Measurements from ENCODE around the gene ST8SIA5. TPM values are rescaled to one million over a fixed set of nuclear protein-coding genes. Genes with fewer than 3 reads are reported as not detected.

The ST8SIA5 gene
- total and polyA plus RNA-seq, 2 of the 13 experiments (the other 11 are each of a cell fraction or from before 2014, with no cell fraction given) = 0.07 to 0.20 TPM

- no peak overlapping the region for H3K9ac ChIP-seq (ENCODE audit: insufficient read depth, low read depth, low read length)
- intact Hi-C loops (cut with micrococcal nuclease; ENCODE audit: unreplicated experiment) (no loop called here), in situ Hi-C loops (cut with HindIII; ENCODE audit: extremely low pct_ligation_motif_present, low pct_unique_long_range_greater_than_20kb) (no loop called here)
- H4K20me1 ChIP-seq (ENCODE audit: insufficient read depth, low read length) = no peaks in the 10 kb centered on the region
- no peak for FAIRE-seq
- H3K27me3 ChIP-seq (ENCODE audit: control insufficient read depth in 1 of 2, insufficient read depth in 2 of 2, low read length in 2 of 2) = peaks cover 0 to 3% of the 10 kb centered on the region in 2 experiments; a peak in 1 of 5 replicates
- ChIA-PET CTCF (ENCODE audit: low intra/inter-chr PET ratio, low total read pairs) (no interaction called here), POLR2A (no interaction called here)
- no peak overlapping the region for H3K4me3 ChIP-seq (replicated peaks in 1 of 3; ENCODE audit: insufficient read depth in 1 of 3, low read depth in 2 of 3, low read length in 3 of 3)
- no TSS peak for BruUV-seq (replicated peaks)
- H3K4me1 ChIP-seq (ENCODE audit: insufficient read depth, low read length) = no peaks in the 10 kb centered on the region
- 0% methylated on average over 6 of the region's 6 CpGs for WGBS (ENCODE audit: low lambda C conversion rate)
- no peak overlapping the region for H3K27ac ChIP-seq (ENCODE audit: extremely low read length, insufficient read depth, low read length)
- H3K79me2 ChIP-seq (ENCODE audit: insufficient read depth, low read length) = no peaks in the 10 kb centered on the region
- no peaks in the 10 kb centered on the region; the same call in 1 of the 2 replicates for H3K9me3 ChIP-seq (ENCODE audit: low read length)
- DNase-seq (ENCODE audit: low spot score) = no peak
- H2AFZ ChIP-seq (ENCODE audit: low read length) = no peak overlapping the region
- no peaks in the 10 kb centered on the region for H3K36me3 ChIP-seq (replicated peaks in 1 of 2; ENCODE audit: control insufficient read depth in 1 of 2, insufficient read depth in 2 of 2, low read length in 2 of 2)
- no peak overlapping the region for H3K4me2 ChIP-seq (ENCODE audit: low read depth, low read length)
- ATAC-seq = no peak
- TF ChIP-seq ZNF687 (CRISPR knock-in tag; IDR thresholded peaks at IDR 0.05) = no peak
- no peak for TF ChIP-seq ZSCAN29 (CRISPR knock-in tag; conservative IDR thresholded peaks at IDR 0.05)
- TF ChIP-seq ARID4A (CRISPR knock-in tag; IDR thresholded peaks at IDR 0.05; ENCODE audit: borderline replicate concordance) = no peak
- TF ChIP-seq NFYB (CRISPR knock-in tag; IDR thresholded peaks at IDR 0.05) = no peak
- TF ChIP-seq ZBTB14 (CRISPR knock-in tag; IDR thresholded peaks at IDR 0.05) = no peak
- TF ChIP-seq ELF4 (CRISPR knock-in tag; IDR thresholded peaks at IDR 0.05; ENCODE audit: borderline replicate concordance) = no peak
- TF ChIP-seq CSRNP2 (CRISPR knock-in tag; conservative IDR thresholded peaks at IDR 0.05; ENCODE audit: low read depth) = no peak
- TF ChIP-seq ZNF674 (CRISPR knock-in tag; IDR thresholded peaks at IDR 0.05; ENCODE audit: low read depth) = no peak
- no peak for TF ChIP-seq ATF6 (CRISPR knock-in tag; conservative IDR thresholded peaks at IDR 0.05)
- no peak for TF ChIP-seq ARNT (IDR thresholded peaks at IDR 0.05)
Measured at GRCh38 chr18:46732801-46733200, 24.1 kb downstream of the ST8SIA5 start.
